EH (cell line): Measurements from ENCODE around the gene FAM83F.
A peak's percentile ranks its signal among the peaks of the same experiment; 100 is the strongest.
"Not testable (repeated sequence)": the region's sequence is repeated elsewhere in the genome, so short reads cannot be mapped to it uniquely, and the experiment has no call there.

Experiments used
- DNase-seq: peaks from one replicate; pipeline ENCODE4 v3.0.0-alpha.2; 2015; ENCODE audit warnings: low read depth

The FAM83F gene

GRCh38 chr22:39994566-39995392 is at the start of gene FAM83F:
FAM83F (plus strand) TSS chr22:39994954; CDS start chr22:39995043, 89 bp downstream.
- DNase-seq = no peak

- no peak for DNase-seq
Measured at GRCh38 chr22:39946126-39946502, 48.6 kb upstream of the FAM83F start.

GRCh38 chr22:39946503-39947219 is 48.1 kb upstream of the FAM83F start:
- no peak for DNase-seq

GRCh38 chr22:39947220-39948216 is 47.2 kb upstream of the FAM83F start:
- DNase-seq = no peak

GRCh38 chr22:39949964-39950737 is 44.6 kb upstream of the FAM83F start:
- no peak for DNase-seq

GRCh38 chr22:39951603-39952293 is 43.0 kb upstream of the FAM83F start:
- not testable (repeated sequence) for DNase-seq

GRCh38 chr22:39952347-39952746 is 42.4 kb upstream of the FAM83F start:
- DNase-seq = no peak

GRCh38 chr22:39953101-39953500 is 41.7 kb upstream of the FAM83F start:
- no peak for DNase-seq

- peak; percentile 87 for DNase-seq
Measured at GRCh38 chr22:39954584-39955055, 40.1 kb upstream of the FAM83F start.

GRCh38 chr22:39955675-39956074 is 39.1 kb upstream of the FAM83F start:
- peak; percentile 15 for DNase-seq

GRCh38 chr22:39956932-39957664 is 37.7 kb upstream of the FAM83F start:
- DNase-seq = no peak

- DNase-seq = no peak
Measured at GRCh38 chr22:39958009-39958711, 36.6 kb upstream of the FAM83F start.

- DNase-seq = no peak
Measured at GRCh38 chr22:39958949-39959639, 35.7 kb upstream of the FAM83F start.

GRCh38 chr22:39959640-39960447 is 34.9 kb upstream of the FAM83F start, which contains the start of gene TMA7B:
TMA7B (plus strand) TSS chr22:39960397; CDS start chr22:39964375, 3,978 bp downstream.
- DNase-seq = peak; percentile 77

GRCh38 chr22:39960791-39961746 is 33.7 kb upstream of the FAM83F start:
- DNase-seq = peak; percentile 92

GRCh38 chr22:39962071-39962470 is 32.7 kb upstream of the FAM83F start:
- no peak for DNase-seq
